ENCODE results near the gene DIPK2A. TPM values are rescaled to one million over a fixed set of nuclear protein-coding genes. Genes with fewer than 3 reads are reported as not detected.

The DIPK2A gene
- total RNA-seq, 1 donor from 2014 or later, result 18.3 TPM

- no peaks in the 10 kb centered on the region for H3K4me1 Mint-ChIP-seq (ENCODE audit: low read depth, unreplicated experiment)
- DNase-seq, result no peak
- H3K27me3 Mint-ChIP-seq (ENCODE audit: unreplicated experiment), result no peaks in the 10 kb centered on the region
- H3K4me3 Mint-ChIP-seq (ENCODE audit: unreplicated experiment), result no peak overlapping the region
- H3K36me3 Mint-ChIP-seq (ENCODE audit: unreplicated experiment), result no peaks in the 10 kb centered on the region
- H3K9me3 Mint-ChIP-seq (ENCODE audit: unreplicated experiment), result no peaks in the 10 kb centered on the region
- no peak for TF ChIP-seq CTCF (IDR thresholded peaks at IDR 0.05; ENCODE audit: partially characterized antibody, unreplicated experiment)
- H3K27ac Mint-ChIP-seq (ENCODE audit: unreplicated experiment), result no peak overlapping the region
Measured at GRCh38 chr3:144015133-144015532, 43.5 kb downstream of the DIPK2A start.

GRCh38 chr3:144018776-144019175 lies 47.2 kb downstream of the DIPK2A start:
- Mint-ChIP-seq H3K27me3 (ENCODE audit: unreplicated experiment) (no peaks in the 10 kb centered on the region), H3K4me3 (ENCODE audit: unreplicated experiment) (no peak overlapping the region), H3K9me3 (ENCODE audit: unreplicated experiment) (no peaks in the 10 kb centered on the region), H3K27ac (ENCODE audit: unreplicated experiment) (no peak overlapping the region), H3K36me3 (ENCODE audit: unreplicated experiment) (peaks cover 4% of the 10 kb centered on the region), H3K4me1 (ENCODE audit: low read depth, unreplicated experiment) (no peaks in the 10 kb centered on the region)
- no peak for TF ChIP-seq CTCF (IDR thresholded peaks at IDR 0.05; ENCODE audit: partially characterized antibody, unreplicated experiment)
- no peak for DNase-seq

Other genes with a start within 250 kb of the DIPK2A start
- gene SLC9A9, start 123.4 kb upstream of the DIPK2A start, total RNA-seq (ENCODE audit: unreplicated experiment), result 11.4 TPM

Data from glutamatergic neuron (in vitro differentiated cells).